ENCODE data around the gene CDHR2. TPM values are rescaled to one million over a fixed set of nuclear protein-coding genes. Genes with fewer than 3 reads are reported as not detected.

CDHR2 gene
- total RNA-seq, 1 donor from 2014 or later, result not detected

- DNase-seq (ENCODE audit: low read depth), result no peak
Measured at GRCh38 chr5:176619569-176620332, 70.6 kb downstream of the CDHR2 start.

- DNase-seq (ENCODE audit: low read depth), result no peak
Measured at GRCh38 chr5:176620333-176620981, 71.3 kb downstream of the CDHR2 start.

GRCh38 chr5:176621661-176622079 lies 72.5 kb downstream of the CDHR2 start:
- DNase-seq (ENCODE audit: low read depth), result no peak

GRCh38 chr5:176624142-176624541 lies 75.0 kb downstream of the CDHR2 start:
- no peak for DNase-seq (ENCODE audit: low read depth)

- no peak for DNase-seq (ENCODE audit: low read depth)
Measured at GRCh38 chr5:176624938-176625337, 75.8 kb downstream of the CDHR2 start.

GRCh38 chr5:176625512-176625911 lies 76.4 kb downstream of the CDHR2 start:
- DNase-seq (ENCODE audit: low read depth), result no peak

- no peak for DNase-seq (ENCODE audit: low read depth)
Measured at GRCh38 chr5:176625966-176626875, 77.1 kb downstream of the CDHR2 start.

GRCh38 chr5:176626876-176627236 lies 77.7 kb downstream of the CDHR2 start:
- DNase-seq (ENCODE audit: low read depth), result no peak

GRCh38 chr5:176627582-176627981 lies 78.4 kb downstream of the CDHR2 start:
- DNase-seq (ENCODE audit: low read depth), result no peak

- no peak for DNase-seq (ENCODE audit: low read depth)
Measured at GRCh38 chr5:176628406-176629228, 79.5 kb downstream of the CDHR2 start.

- no peak for DNase-seq (ENCODE audit: low read depth)
Measured at GRCh38 chr5:176629317-176629852, 80.2 kb downstream of the CDHR2 start.

- DNase-seq (ENCODE audit: low read depth), result no peak
Measured at GRCh38 chr5:176629853-176630680, 80.9 kb downstream of the CDHR2 start, which contains the start of the genes EIF4E1B and SNCB. Gene EIF4E1B (plus strand): TSS chr5:176630675. CDS start chr5:176642788, 12,113 bp downstream. Gene SNCB (minus strand): TSS chr5:176630534. CDS start chr5:176629654, 880 bp downstream.

GRCh38 chr5:176630681-176631222 lies 81.6 kb downstream of the CDHR2 start:
- no peak for DNase-seq (ENCODE audit: low read depth)

- DNase-seq (ENCODE audit: low read depth), result no peak
Measured at GRCh38 chr5:176631383-176632200, 82.5 kb downstream of the CDHR2 start.

GRCh38 chr5:176632745-176633144 lies 83.6 kb downstream of the CDHR2 start:
- DNase-seq (ENCODE audit: low read depth), result no peak

GRCh38 chr5:176633598-176633997 lies 84.5 kb downstream of the CDHR2 start:
- DNase-seq (ENCODE audit: low read depth), result no peak

- DNase-seq (ENCODE audit: low read depth), result no peak
Measured at GRCh38 chr5:176636426-176636825, 87.3 kb downstream of the CDHR2 start.

- no peak for DNase-seq (ENCODE audit: low read depth)
Measured at GRCh38 chr5:176637556-176637955, 88.4 kb downstream of the CDHR2 start.

- no peak for DNase-seq (ENCODE audit: low read depth)
Measured at GRCh38 chr5:176638437-176638836, 89.3 kb downstream of the CDHR2 start.
